Thoracic aorta (tissue), 2 donors: ENCODE data around the gene LAG3. TPM values are rescaled to one million over a fixed set of nuclear protein-coding genes. Genes with fewer than 3 reads are reported as not detected.

ENCODE experiments used
- ATAC-seq: fragments of 150-250 bp; one replicate; pipeline ENCODE4 v1.8.0; 2017; ENCODE audit warnings: low read depth; ENCODE audit not compliant: insufficient number of reproducible peaks, low FRiP score
- DNase-seq: peaks from one replicate; pipeline ENCODE4 v3.0.0-alpha.2; 2020; ENCODE audit warnings: low spot score
- H3K27ac ChIP-seq, 2 donors: fragments of 200-600 bp; sonication (generic); 1 replicate in 1 of 2; 2 replicates in 1 of 2; pipeline ENCODE4 v1.5.1; 2016; ENCODE audit warnings: mild to moderate bottlenecking in 2 of 2, moderate library complexity in 2 of 2
- H3K27me3 ChIP-seq: fragments of 200-600 bp; sonication (generic); replicated peaks from 2 replicates; pipeline ENCODE4 v1.6.0; 2016; ENCODE audit warnings: mild to moderate bottlenecking; ENCODE audit not compliant: insufficient read depth
- H3K36me3 ChIP-seq: fragments of 200-600 bp; sonication (generic); one replicate; pipeline ENCODE4 v1.5.1; 2016
- H3K4me1 ChIP-seq, 2 donors: fragments of 200-600 bp; sonication (generic); 1 replicate in 1 of 2; 2 replicates in 1 of 2; pipeline versions ENCODE4 v1.5.1 to v1.6.0; 2016; ENCODE audit warnings: low read depth in 2 of 2, mild to moderate bottlenecking in 1 of 2; ENCODE audit not compliant: control insufficient read depth in 1 of 2
- H3K4me3 ChIP-seq: fragments of 200-600 bp; sonication (generic); 2 replicates; pipeline ENCODE4 v1.5.1; 2016; ENCODE audit warnings: mild to moderate bottlenecking
- H3K9me3 ChIP-seq: fragments of 200-600 bp; sonication (generic); 2 replicates; pipeline ENCODE4 v1.5.1; 2016
- total RNA-seq, 2 donors: library from RNA; depleted of rRNA; stranded (reverse); fragments of >200 nt; gene quantifications; one replicate each; pipeline versions ENCODE4 v1.1.0 to v1.2.3, GENCODE V29; 2016
- TF ChIP-seq, protein P1 (sequence below): fragments of 200-600 bp; sonication (generic); IDR thresholded peaks from one replicate; pipeline ENCODE4 v1.5.1; 2019; ENCODE audit warnings: antibody characterized with exemption

LAG3 gene
- total RNA-seq, 2 donors from 2014 or later: 0.95 to 1.5 TPM

DNA sequence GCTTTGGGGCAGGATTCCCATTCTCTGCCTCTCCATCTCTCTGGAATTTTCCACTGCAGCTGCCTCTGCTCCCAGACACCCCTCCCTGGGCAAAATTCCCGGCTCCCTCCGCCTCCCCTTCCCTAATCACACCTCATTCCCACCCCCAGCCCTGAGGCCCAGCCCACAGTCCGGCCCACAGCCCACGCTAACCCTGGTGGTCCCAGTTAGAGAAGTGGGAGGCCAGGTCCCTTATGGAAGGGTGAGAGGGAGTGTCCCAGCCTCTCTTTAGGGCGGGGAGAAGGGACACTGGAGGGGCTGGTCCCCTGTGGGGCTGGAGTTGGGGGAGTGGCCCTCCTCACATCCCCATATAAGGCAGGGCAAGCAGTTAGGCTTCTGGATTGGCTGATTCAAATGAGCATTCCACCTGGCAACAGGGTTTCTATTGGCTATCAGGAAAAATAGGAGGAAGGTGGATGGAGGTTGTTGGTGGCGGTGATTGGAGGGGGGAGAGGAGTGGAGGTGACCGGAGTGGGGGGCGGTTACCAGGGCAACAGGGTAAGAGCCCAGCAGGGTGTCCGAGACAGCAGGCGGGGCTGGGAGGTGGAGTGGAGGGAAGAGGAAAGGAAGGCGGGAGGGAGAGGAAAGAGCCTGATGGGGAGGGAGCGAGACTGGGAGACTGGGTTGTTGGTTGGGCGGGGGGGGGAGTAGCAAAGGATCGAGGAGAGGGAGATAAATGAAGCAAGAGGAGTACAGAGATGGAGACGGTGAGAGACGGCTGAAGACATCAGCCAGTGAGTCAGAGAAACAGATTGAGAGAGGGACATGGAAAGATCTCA is 8.1 kb upstream of the LAG3 start:
- peak overlapping the region; percentile 60 for H3K4me3 ChIP-seq
- H3K36me3 ChIP-seq: no peaks in the 10 kb centered on the region
- H3K27me3 ChIP-seq: no peaks in the 10 kb centered on the region
- peak; percentile 91 for DNase-seq
- peak; percentile 94 for ATAC-seq
- H3K27ac ChIP-seq: peak overlapping the region; percentile 86 to 95
- TF ChIP-seq, protein P1, sequence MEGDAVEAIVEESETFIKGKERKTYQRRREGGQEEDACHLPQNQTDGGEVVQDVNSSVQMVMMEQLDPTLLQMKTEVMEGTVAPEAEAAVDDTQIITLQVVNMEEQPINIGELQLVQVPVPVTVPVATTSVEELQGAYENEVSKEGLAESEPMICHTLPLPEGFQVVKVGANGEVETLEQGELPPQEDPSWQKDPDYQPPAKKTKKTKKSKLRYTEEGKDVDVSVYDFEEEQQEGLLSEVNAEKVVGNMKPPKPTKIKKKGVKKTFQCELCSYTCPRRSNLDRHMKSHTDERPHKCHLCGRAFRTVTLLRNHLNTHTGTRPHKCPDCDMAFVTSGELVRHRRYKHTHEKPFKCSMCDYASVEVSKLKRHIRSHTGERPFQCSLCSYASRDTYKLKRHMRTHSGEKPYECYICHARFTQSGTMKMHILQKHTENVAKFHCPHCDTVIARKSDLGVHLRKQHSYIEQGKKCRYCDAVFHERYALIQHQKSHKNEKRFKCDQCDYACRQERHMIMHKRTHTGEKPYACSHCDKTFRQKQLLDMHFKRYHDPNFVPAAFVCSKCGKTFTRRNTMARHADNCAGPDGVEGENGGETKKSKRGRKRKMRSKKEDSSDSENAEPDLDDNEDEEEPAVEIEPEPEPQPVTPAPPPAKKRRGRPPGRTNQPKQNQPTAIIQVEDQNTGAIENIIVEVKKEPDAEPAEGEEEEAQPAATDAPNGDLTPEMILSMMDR: no peak
- H3K9me3 ChIP-seq: no peaks in the 10 kb centered on the region
- peaks cover 18 to 45% of the 10 kb centered on the region in 2 donors for H3K4me1 ChIP-seq

DNA sequence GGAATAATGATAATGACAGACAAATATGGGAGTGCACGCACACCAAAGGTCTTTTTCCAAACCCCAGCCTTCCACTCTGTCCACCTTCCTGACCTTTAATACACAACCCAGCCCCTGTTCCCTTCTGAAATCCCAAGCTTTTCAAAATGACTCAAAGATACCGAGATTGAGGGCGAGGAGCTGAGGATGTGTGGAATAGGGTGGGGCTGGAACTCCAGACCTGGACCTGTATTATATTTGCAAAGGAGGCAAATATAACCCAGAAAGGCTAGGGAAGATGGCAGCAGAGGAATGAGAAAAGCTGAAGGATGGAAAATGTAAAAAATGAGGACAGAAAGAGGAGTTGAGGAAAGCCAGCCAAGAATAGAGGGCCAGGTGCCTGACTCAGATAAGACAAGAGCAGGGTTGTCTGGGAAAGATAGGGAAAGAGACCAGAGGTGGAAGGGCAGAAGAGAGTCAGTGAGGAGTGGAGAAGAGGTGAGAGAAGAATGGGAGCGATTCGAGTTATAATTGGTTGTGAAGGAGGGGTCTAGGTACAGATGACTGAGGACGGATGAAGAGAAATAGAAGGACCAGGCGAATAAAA is 7.2 kb upstream of the LAG3 start:
- H3K9me3 ChIP-seq: no peaks in the 10 kb centered on the region
- peak overlapping the region; percentile 97 for H3K4me3 ChIP-seq
- no peaks in the 10 kb centered on the region for H3K27me3 ChIP-seq
- ATAC-seq (no peak), DNase-seq (no peak)
- H3K27ac ChIP-seq: peak overlapping the region; percentile 86 to 95
- H3K36me3 ChIP-seq: peaks cover 8% of the 10 kb centered on the region
- peaks cover 18 to 51% of the 10 kb centered on the region in 2 donors for H3K4me1 ChIP-seq
- TF ChIP-seq, protein P1: no peak

DNA sequence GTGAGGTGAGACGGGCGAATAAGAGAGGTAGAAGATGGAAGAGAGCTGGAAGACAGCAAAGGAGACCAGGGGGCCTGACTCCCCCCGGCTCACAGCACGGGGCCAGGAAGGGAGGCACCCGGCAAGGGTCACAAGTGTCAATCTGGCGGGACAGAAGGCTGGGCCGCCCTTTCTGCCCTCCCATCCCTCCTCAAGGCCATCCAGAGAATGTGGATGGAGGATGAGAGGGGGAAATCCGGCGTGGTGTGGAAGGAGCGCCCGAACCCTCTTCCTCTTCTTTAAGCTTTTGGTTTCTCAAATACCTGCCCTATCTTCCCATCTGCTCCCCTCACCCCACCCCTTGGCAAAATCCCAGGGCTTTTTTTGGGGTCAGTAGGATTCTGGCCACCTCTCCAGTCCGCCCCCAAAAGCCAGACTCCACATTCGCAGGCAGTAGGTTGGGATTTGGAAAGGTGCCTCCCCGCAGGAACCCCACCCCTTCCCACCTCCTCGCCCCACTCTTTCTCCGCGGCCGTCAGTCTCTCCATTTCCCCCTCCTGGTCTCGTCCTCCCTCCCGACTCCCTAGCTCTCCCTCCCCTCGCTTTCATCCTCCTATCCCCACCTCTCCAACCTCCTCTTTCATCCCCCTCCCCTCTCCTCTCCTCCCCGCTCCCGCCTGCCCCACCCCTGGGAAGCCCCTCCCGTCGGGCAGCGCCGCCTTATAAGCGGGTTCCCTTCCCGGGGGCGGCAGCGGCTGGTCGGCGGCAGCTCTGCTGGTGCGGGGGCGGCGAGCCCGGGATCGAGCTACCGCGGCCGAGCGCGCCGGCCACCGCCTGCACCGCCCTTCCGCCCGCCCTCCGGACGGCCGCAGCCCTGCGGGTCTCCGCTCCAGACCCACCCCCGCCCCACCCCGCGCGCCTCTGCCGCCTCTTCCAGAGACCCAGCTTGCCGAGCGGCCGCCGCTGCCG is 6.4 kb upstream of the LAG3 start, which contains the start of gene PTMS:
Gene PTMS (plus strand): TSS at position 730 of the 948 bp plus-strand sequence. CDS start 343 bp downstream, outside the sequence.
- Histone ChIP-seq H3K4me1 (peaks cover 21 to 51% of the 10 kb centered on the region in 2 donors), H3K9me3 (no peaks in the 10 kb centered on the region), H3K4me3 (peak within 1 kb of the TSS; percentile 97), H3K27me3 (no peaks in the 10 kb centered on the region), H3K27ac (peak within 1 kb of the TSS; percentile 86 to 95), H3K36me3 (peaks cover 15% of the 10 kb centered on the region)
- DNase-seq (peak; percentile 54), ATAC-seq (peak; percentile 11)
- TF ChIP-seq, protein P1: no peak

DNA sequence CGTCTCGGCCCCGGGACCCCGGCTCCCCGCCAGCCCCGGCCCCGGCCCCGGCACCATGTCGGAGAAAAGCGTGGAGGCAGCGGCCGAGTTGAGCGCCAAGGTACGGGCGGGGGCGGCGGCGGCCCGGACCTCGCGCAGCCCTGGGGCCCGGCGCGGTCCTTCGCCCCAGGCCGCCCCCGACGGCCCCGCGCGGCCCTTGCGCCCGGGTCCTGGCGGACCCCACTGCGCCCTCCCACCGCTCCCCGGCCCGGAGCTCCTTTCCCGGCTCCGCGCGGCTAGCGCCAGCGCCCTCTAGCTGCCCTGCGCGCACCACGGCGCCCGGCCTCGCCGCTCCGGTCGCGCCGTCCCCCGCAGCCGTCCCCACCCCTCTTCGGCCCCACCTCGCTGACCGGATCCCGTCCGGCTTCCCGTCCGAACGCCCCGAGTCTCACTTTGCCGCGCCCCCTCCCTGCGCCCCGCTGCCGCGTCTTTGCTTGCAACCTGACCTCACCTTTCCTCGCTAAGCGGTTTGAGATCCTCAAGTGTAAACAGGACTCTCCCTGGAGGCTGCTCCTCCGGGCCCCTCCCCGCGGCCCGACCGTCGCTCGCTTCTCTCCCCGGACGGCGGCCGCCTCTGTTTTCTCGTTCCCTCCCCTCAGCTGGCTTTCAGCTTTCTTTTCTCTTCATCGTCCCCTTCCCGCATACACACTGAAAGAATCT is 5.5 kb upstream of the LAG3 start:
- DNase-seq (no peak), ATAC-seq (no peak)
- TF ChIP-seq, protein P1: peak; percentile 59
- Histone ChIP-seq H3K27me3 (no peaks in the 10 kb centered on the region), H3K4me1 (peaks cover 22 to 55% of the 10 kb centered on the region in 2 donors), H3K36me3 (peaks cover 22% of the 10 kb centered on the region), H3K9me3 (no peaks in the 10 kb centered on the region), H3K27ac (peak overlapping the region; percentile 86 to 95), H3K4me3 (peak overlapping the region; percentile 97)
